OCI-LY3 (cell line): ENCODE measurements around the gene SYT8.

Experiments used
- H2AFZ ChIP-seq: fragments of 200-600, 300-600 bp; shearing (Covaris generic); 2 replicates; pipeline ENCODE4 v1.6.0; 2014; ENCODE audit warnings: antibody characterized with exemption, low read depth, low read length
- H3K27ac ChIP-seq: fragments of 200-600, 300-600 bp; sonication (generic); 2 replicates; pipeline ENCODE4 v1.5.1; 2014; ENCODE audit warnings: mild to moderate bottlenecking, low read length, moderate library complexity, mixed read lengths
- H3K27me3 ChIP-seq: fragments of 200-600, 300-600 bp; sonication (generic); 2 replicates; pipeline ENCODE4 v1.6.1; 2014; ENCODE audit warnings: low read depth, low read length, mixed read lengths
- H3K36me3 ChIP-seq: fragments of 200-600, 300-600 bp; sonication (generic); replicated peaks from 2 replicates; pipeline ENCODE3; 2014; ENCODE audit warnings: low read depth, low read length, mixed read lengths
- H3K4me1 ChIP-seq: fragments of 300-600, 200-600 bp; sonication (generic); 2 replicates; pipeline ENCODE4 v1.6.1; 2014; ENCODE audit warnings: low read length, mixed read lengths
- H3K4me2 ChIP-seq: fragments of 200-600, 300-600 bp; sonication (generic); 2 replicates; pipeline ENCODE4 v1.6.1; 2014; ENCODE audit warnings: low read length, mixed read lengths
- H3K4me3 ChIP-seq: fragments of 300-600, 200-600 bp; sonication (generic); 2 replicates; pipeline ENCODE4 v1.5.1; 2014; ENCODE audit warnings: antibody characterized with exemption, mild to moderate bottlenecking, low read length, moderate library complexity
- H3K79me2 ChIP-seq: fragments of 300-600, 200-600 bp; shearing (Covaris generic); 2 replicates; pipeline ENCODE4 v1.6.1; 2014; ENCODE audit warnings: mild to moderate bottlenecking, low read length, mixed read lengths
- H3K9ac ChIP-seq: fragments of 300-600, 200-600 bp; shearing (Covaris generic); 2 replicates; pipeline ENCODE4 v1.6.0; 2014; ENCODE audit warnings: mild to moderate bottlenecking, low read length, moderate library complexity
- H3K9me3 ChIP-seq: fragments of 200-600, 300-600 bp; shearing (Covaris generic); 2 replicates; pipeline ENCODE4 v1.6.1; 2014; ENCODE audit warnings: low read length, mixed read lengths; ENCODE audit not compliant: insufficient read depth
- H4K20me1 ChIP-seq: fragments of 200-600, 300-600 bp; sonication (generic); 2 replicates; pipeline ENCODE4 v1.6.1; 2016; ENCODE audit warnings: low read length, mixed read lengths; ENCODE audit not compliant: insufficient read depth
- CTCF ChIP-seq: fragments of 200-600, 300-600 bp; sonication (generic); IDR thresholded peaks from 2 replicates; pipeline ENCODE4 v1.5.1; 2014; ENCODE audit warnings: antibody characterized with exemption, low read length, low read depth
- EZH2phosphoT487 ChIP-seq: fragments of 200-600 bp; shearing (Covaris generic); IDR thresholded peaks from 2 replicates; pipeline ENCODE4 v1.6.1; 2018; ENCODE audit warnings: antibody characterized with exemption, mixed run types, low read depth

SYT8 gene

GRCh38 chr11:1825785-1826451, 8.9 kb upstream of the SYT8 start:
- Histone ChIP-seq H4K20me1 (no peaks in the 10 kb centered on the region), H3K4me1 (no peaks in the 10 kb centered on the region), H3K27ac (no peak overlapping the region), H2AFZ (no peak overlapping the region), H3K27me3 (peaks cover 32% of the 10 kb centered on the region), H3K4me2 (no peak overlapping the region), H3K36me3 (no peaks in the 10 kb centered on the region), H3K4me3 (no peak overlapping the region), H3K79me2 (no peaks in the 10 kb centered on the region), H3K9me3 (no peaks in the 10 kb centered on the region), H3K9ac (no peak overlapping the region)
- TF ChIP-seq CTCF (no peak), EZH2phosphoT487 (no peak)

GRCh38 chr11:1826552-1827094, 8.2 kb upstream of the SYT8 start:
- no peak overlapping the region for H3K4me2 ChIP-seq
- H4K20me1 ChIP-seq = no peaks in the 10 kb centered on the region
- H3K36me3 ChIP-seq = no peaks in the 10 kb centered on the region
- H3K27me3 ChIP-seq = peaks cover 38% of the 10 kb centered on the region
- H3K79me2 ChIP-seq = no peaks in the 10 kb centered on the region
- H3K27ac ChIP-seq = no peak overlapping the region
- TF ChIP-seq CTCF = peak; percentile 32
- TF ChIP-seq EZH2phosphoT487 = no peak
- H3K9me3 ChIP-seq = no peaks in the 10 kb centered on the region
- no peak overlapping the region for H3K9ac ChIP-seq
- H3K4me1 ChIP-seq = no peaks in the 10 kb centered on the region
- no peak overlapping the region for H3K4me3 ChIP-seq
- no peak overlapping the region for H2AFZ ChIP-seq

- Histone ChIP-seq H3K4me3 (no peak overlapping the region), H3K4me2 (no peak overlapping the region), H3K4me1 (no peaks in the 10 kb centered on the region), H3K9me3 (no peaks in the 10 kb centered on the region), H3K79me2 (no peaks in the 10 kb centered on the region), H4K20me1 (no peaks in the 10 kb centered on the region), H2AFZ (no peak overlapping the region), H3K9ac (no peak overlapping the region), H3K27ac (no peak overlapping the region), H3K27me3 (peaks cover 43% of the 10 kb centered on the region), H3K36me3 (no peaks in the 10 kb centered on the region)
- TF ChIP-seq CTCF (no peak), EZH2phosphoT487 (no peak)
Measured at GRCh38 chr11:1827095-1827813, 7.5 kb upstream of the SYT8 start.

GRCh38 chr11:1827931-1828330, 6.9 kb upstream of the SYT8 start:
- Histone ChIP-seq H3K9me3 (no peaks in the 10 kb centered on the region), H2AFZ (no peak overlapping the region), H3K4me1 (no peaks in the 10 kb centered on the region), H3K27me3 (peaks cover 43% of the 10 kb centered on the region), H3K36me3 (no peaks in the 10 kb centered on the region), H3K4me2 (no peak overlapping the region), H3K4me3 (no peak overlapping the region), H3K79me2 (no peaks in the 10 kb centered on the region), H4K20me1 (no peaks in the 10 kb centered on the region), H3K9ac (no peak overlapping the region), H3K27ac (no peak overlapping the region)
- TF ChIP-seq EZH2phosphoT487 (no peak), CTCF (no peak)
